Measurements from ENCODE around the gene GEMIN4. TPM values are rescaled to one million over a fixed set of nuclear protein-coding genes. Genes with fewer than 3 reads are reported as not detected.

Gene GEMIN4
- total and polyA plus RNA-seq, 2 of the 4 experiments (the other 2 are of a cell fraction), result 16.5 to 20.4 TPM

DNA sequence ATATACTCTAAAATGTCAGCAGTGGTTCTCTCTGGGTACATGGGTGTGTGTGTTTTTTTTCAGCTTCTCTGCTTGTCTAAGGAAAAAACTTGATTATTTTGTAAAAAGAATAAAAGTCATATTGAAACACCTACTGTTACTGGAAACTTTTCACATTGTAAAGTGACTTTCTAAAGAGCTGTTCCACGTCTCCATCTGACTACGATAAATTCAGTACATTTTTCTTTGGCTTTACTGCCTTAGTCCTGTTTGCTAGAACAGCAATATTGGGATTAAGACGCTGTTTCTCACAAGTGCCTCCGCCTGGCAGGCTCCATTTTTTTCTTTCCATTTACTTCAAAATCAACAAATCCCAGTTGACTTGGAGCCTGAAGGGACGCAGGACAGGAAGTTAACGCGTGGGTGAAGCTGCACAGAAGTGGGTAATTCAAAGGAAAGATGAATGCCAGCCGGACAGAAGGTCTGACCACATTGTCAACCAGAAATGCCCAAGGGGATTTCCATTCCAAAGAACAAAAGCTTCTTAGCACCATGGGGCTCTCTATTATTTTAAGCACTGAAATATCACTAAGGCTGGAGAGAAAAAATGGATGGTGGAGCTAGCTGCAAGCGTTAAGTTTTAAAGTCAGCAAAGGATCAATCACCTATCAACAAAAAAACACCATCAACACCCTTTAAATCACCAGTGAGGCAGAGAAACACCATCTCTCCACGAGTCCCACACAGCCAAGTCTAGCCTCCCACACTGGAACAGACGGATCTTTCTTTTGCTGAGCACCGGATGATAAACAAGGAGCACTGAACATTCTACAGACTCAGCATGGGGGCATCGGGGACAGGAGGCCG, 21.6 kb upstream of the GEMIN4 start:
- dilution Hi-C loops (cut with HindIII; ENCODE audit: low sequenced_read_pairs, unreplicated experiment) (no loop called here), intact Hi-C loops (cut with micrococcal nuclease) (no loop called here)

More for the DNA sequence above, 21.6 kb upstream of the GEMIN4 start:
- Histone ChIP-seq H3K14ac (replicated peaks; ENCODE audit: low read depth, low read length) (no peak overlapping the region), H4K5ac (ENCODE audit: low read depth, low read length) (no peak overlapping the region), H4K20me1 (ENCODE audit: insufficient read depth, low read length) (no peaks in the 10 kb centered on the region), H4K8ac (ENCODE audit: low read depth in 2 of 2, low read length in 2 of 2) (no peak overlapping the region), H2BK20ac (ENCODE audit: low read depth, low read length) (no peak overlapping the region), H3K9ac (ENCODE audit: low read depth, low read length) (no peak overlapping the region), H3K4me2 (ENCODE audit: low read depth, low read length) (no peak overlapping the region), H3K18ac (ENCODE audit: low read depth, low read length) (no peak overlapping the region), H3K79me1 (ENCODE audit: low read depth in 1 of 2, low read length in 2 of 2) (peaks cover 14 to 34% of the 10 kb centered on the region in 2 experiments), H3K36me3 (ENCODE audit: control insufficient read depth, insufficient read depth, low read length) (peaks cover 52% of the 10 kb centered on the region), H3K23ac (ENCODE audit: low read depth, low read length) (no peak overlapping the region), H4K91ac (ENCODE audit: insufficient read depth, low read depth, low read length) (no peak overlapping the region), H3K9me1 (ENCODE audit: insufficient read depth, low read length) (no peaks in the 10 kb centered on the region), H3K27me3 (ENCODE audit: control insufficient read depth, insufficient read depth, low read length) (no peaks in the 10 kb centered on the region), H2BK5ac (ENCODE audit: low read depth, low read length, poor library complexity, severe bottlenecking) (no peak overlapping the region), H2AK5ac (ENCODE audit: low read depth, low read length) (no peak overlapping the region), H2BK120ac (ENCODE audit: low read depth, low read length) (no peak overlapping the region), H2AFZ (replicated peaks; ENCODE audit: low read length, poor library complexity) (no peak overlapping the region), H3K4me3 (ENCODE audit: insufficient read depth, low read depth, low read length) (no peak overlapping the region), H2BK15ac (ENCODE audit: low read depth, low read length) (no peak overlapping the region), H3K56ac (ENCODE audit: extremely low read depth, insufficient read depth, low read length) (no peak overlapping the region), H3K4me1 (ENCODE audit: control insufficient read depth, insufficient read depth, low read length) (no peaks in the 10 kb centered on the region), H3K27ac (ENCODE audit: insufficient read depth, low read length) (no peak overlapping the region), H2AK9ac (replicated peaks; ENCODE audit: low read depth, low read length, poor library complexity) (no peak overlapping the region), H3K4ac (ENCODE audit: low read depth, low read length) (no peak overlapping the region), H3K9me3 (ENCODE audit: control insufficient read depth, insufficient read depth, low read length) (no peaks in the 10 kb centered on the region)
- POLR2A ChIA-PET (ENCODE audit: unreplicated experiment), result no interaction called here
- 100% methylated on average over 5 of the region's 14 CpGs; no CpG with 5 or more reads in 1 of the 2 experiments for WGBS, 2 experiments (ENCODE audit: extremely low coverage in 2 of 2, insufficient read length in 1 of 2)
- TF ChIP-seq CHD1 (IDR thresholded peaks at IDR 0.05; ENCODE audit: low read depth, low read length), result no peak
- no peak for TF ChIP-seq RFX5 (IDR thresholded peaks at IDR 0.05; ENCODE audit: low read depth, low read length)
- TF ChIP-seq, protein P1, sequence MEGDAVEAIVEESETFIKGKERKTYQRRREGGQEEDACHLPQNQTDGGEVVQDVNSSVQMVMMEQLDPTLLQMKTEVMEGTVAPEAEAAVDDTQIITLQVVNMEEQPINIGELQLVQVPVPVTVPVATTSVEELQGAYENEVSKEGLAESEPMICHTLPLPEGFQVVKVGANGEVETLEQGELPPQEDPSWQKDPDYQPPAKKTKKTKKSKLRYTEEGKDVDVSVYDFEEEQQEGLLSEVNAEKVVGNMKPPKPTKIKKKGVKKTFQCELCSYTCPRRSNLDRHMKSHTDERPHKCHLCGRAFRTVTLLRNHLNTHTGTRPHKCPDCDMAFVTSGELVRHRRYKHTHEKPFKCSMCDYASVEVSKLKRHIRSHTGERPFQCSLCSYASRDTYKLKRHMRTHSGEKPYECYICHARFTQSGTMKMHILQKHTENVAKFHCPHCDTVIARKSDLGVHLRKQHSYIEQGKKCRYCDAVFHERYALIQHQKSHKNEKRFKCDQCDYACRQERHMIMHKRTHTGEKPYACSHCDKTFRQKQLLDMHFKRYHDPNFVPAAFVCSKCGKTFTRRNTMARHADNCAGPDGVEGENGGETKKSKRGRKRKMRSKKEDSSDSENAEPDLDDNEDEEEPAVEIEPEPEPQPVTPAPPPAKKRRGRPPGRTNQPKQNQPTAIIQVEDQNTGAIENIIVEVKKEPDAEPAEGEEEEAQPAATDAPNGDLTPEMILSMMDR (conservative IDR thresholded peaks at IDR 0.05; ENCODE audit: low read depth, low read length), result no peak
- no peak for TF ChIP-seq BHLHE40 (IDR thresholded peaks at IDR 0.05; ENCODE audit: low read depth, low read length)
- TF ChIP-seq RAD21 (IDR thresholded peaks at IDR 0.05; ENCODE audit: low read length), result no peak
- no peak for DNase-seq
- CTCF ChIA-PET, result interaction anchor here (0.6 to 1.0 kb wide), 3 partner anchors 223 to 600 kb away, joined by 3 to 4 read pairs (median 3); partner anchors contain the start of gene TIMM22
- BruUV-seq (replicated peaks), result no TSS peak
- no peak for ATAC-seq (ENCODE audit: low read depth)
- in situ Hi-C loops (cut with MboI; ENCODE audit: low sequenced_read_pairs), result no loop called here

All from IMR-90 (cell line).